ENCODE measurements around the gene TINCR. TPM values are rescaled to one million over a fixed set of nuclear protein-coding genes. Genes with fewer than 3 reads are reported as not detected.

The TINCR gene
- total RNA-seq, 1 experiment from 2014 or later: 0.34 TPM

DNA sequence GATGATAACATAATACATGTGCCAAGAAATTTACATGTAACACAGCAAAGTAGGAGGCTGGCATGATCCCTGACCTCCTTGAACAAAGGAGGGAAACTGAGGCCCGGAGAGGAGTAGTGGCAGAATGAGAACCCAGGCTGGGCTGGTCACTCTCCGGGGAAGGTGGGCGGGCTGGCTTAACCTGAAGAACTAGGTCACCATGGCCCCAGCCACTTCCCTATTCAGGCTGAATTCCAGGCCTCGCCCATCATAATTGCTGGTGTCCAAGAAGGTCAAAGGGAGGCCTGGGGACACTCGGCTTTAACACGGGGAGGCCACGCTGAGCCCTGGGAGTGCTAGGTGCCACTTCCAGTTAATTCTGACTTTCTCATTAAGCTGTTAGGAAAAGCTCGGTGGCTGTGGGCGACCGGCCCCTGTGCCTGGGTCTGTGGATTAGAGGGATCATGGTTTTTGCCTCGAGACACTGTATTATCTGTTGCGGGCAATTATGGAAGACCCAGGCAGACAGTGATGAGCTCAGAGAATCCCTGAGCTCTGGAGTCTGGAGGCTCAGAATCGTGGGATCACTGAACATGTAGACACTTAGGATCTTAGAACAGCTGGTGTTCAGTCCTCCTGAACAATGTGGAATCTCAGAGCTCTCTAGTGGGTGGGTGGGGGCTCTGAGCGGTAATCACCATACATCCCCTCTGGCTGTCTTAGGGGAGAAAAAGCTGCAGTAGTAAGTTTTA lies 5.0 kb upstream of the TINCR start:
- POLR2A ChIA-PET (ENCODE audit: low non-redundant PET): interaction anchor here (0.6 kb wide), 1 partner anchor 27 kb away, joined by 3 read pairs; no protein-coding TSS in a partner anchor

DNA sequence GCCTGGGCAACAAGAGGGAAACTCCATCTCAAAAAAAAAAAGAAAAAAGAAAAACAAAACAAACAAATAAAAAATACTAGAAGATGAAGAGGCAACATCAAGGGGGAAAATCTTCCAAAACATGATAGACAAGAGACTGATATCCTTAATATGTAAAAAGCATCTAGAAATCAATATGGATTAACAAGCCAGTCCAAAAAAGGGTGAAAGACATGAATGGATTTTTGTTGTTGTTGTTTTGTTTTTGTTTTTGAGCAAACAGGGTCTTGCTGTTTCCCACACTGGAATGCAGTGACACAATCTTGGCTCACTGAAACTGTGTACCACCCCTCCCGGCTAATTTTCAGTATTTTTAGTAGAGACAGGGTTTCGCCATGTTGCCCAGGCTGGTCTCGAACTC lies 4.0 kb upstream of the TINCR start:
- intact Hi-C loops (cut with micrococcal nuclease; ENCODE audit: unreplicated experiment): loop anchor here (10.0 kb wide), 1 partner anchor 197 kb away; no protein-coding TSS in a partner anchor
- Histone ChIP-seq H3K4me1 (ENCODE audit: insufficient read depth, low read length, poor library complexity, severe bottlenecking) (no peaks in the 10 kb centered on the region), H3K27me3 (replicated peaks; ENCODE audit: insufficient read depth, low read depth, low read length, poor library complexity) (peaks cover 6% of the 10 kb centered on the region), H3K4me3 (ENCODE audit: low read depth, low read length, poor library complexity, severe bottlenecking) (no peak overlapping the region), H3K36me3 (ENCODE audit: insufficient read depth, low read length, poor library complexity, severe bottlenecking) (no peaks in the 10 kb centered on the region), H3K9me3 (ENCODE audit: low read depth, low read length, poor library complexity, severe bottlenecking) (no peaks in the 10 kb centered on the region), H3K27ac (ENCODE audit: low read depth, low read length, poor library complexity, severe bottlenecking) (no peak overlapping the region)
- TF ChIP-seq, protein P1, sequence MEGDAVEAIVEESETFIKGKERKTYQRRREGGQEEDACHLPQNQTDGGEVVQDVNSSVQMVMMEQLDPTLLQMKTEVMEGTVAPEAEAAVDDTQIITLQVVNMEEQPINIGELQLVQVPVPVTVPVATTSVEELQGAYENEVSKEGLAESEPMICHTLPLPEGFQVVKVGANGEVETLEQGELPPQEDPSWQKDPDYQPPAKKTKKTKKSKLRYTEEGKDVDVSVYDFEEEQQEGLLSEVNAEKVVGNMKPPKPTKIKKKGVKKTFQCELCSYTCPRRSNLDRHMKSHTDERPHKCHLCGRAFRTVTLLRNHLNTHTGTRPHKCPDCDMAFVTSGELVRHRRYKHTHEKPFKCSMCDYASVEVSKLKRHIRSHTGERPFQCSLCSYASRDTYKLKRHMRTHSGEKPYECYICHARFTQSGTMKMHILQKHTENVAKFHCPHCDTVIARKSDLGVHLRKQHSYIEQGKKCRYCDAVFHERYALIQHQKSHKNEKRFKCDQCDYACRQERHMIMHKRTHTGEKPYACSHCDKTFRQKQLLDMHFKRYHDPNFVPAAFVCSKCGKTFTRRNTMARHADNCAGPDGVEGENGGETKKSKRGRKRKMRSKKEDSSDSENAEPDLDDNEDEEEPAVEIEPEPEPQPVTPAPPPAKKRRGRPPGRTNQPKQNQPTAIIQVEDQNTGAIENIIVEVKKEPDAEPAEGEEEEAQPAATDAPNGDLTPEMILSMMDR (conservative IDR thresholded peaks at IDR 0.05; ENCODE audit: low read depth, low read length): no peak
- TF ChIP-seq EZH2 (IDR thresholded peaks at IDR 0.05; ENCODE audit: borderline replicate concordance, low read depth, low read length, poor library complexity, severe bottlenecking): no peak
- POLR2A ChIA-PET (ENCODE audit: low non-redundant PET): interaction anchor here (0.6 kb wide), 1 partner anchor 28 kb away, joined by 3 read pairs; no protein-coding TSS in a partner anchor
- BruUV-seq (replicated peaks): no TSS peak
- no peak for DNase-seq (ENCODE audit: low spot score)
- CTCF ChIA-PET: interaction anchor here (0.6 kb wide), 1 partner anchor 8 kb away, joined by 3 read pairs; no protein-coding TSS in a partner anchor

More for the DNA sequence above, 5.0 kb upstream of the TINCR start:
- TF ChIP-seq, protein P1 (conservative IDR thresholded peaks at IDR 0.05; ENCODE audit: low read depth, low read length): no peak
- no peak for TF ChIP-seq EZH2 (IDR thresholded peaks at IDR 0.05; ENCODE audit: borderline replicate concordance, low read depth, low read length, poor library complexity, severe bottlenecking)
- H3K4me3 ChIP-seq (ENCODE audit: low read depth, low read length, poor library complexity, severe bottlenecking): no peak overlapping the region
- DNase-seq (ENCODE audit: low spot score): no peak
- no peaks in the 10 kb centered on the region for H3K36me3 ChIP-seq (ENCODE audit: insufficient read depth, low read length, poor library complexity, severe bottlenecking)
- H3K4me1 ChIP-seq (ENCODE audit: insufficient read depth, low read length, poor library complexity, severe bottlenecking): no peaks in the 10 kb centered on the region
- CTCF ChIA-PET: no interaction called here
- H3K27me3 ChIP-seq (replicated peaks; ENCODE audit: insufficient read depth, low read depth, low read length, poor library complexity): no peaks in the 10 kb centered on the region
- BruUV-seq (replicated peaks): no TSS peak
- H3K9me3 ChIP-seq (ENCODE audit: low read depth, low read length, poor library complexity, severe bottlenecking): no peaks in the 10 kb centered on the region
- intact Hi-C loops (cut with micrococcal nuclease; ENCODE audit: unreplicated experiment): loop anchor here (10.0 kb wide), 1 partner anchor 198 kb away; no protein-coding TSS in a partner anchor
- no peak overlapping the region for H3K27ac ChIP-seq (ENCODE audit: low read depth, low read length, poor library complexity, severe bottlenecking)

DNA sequence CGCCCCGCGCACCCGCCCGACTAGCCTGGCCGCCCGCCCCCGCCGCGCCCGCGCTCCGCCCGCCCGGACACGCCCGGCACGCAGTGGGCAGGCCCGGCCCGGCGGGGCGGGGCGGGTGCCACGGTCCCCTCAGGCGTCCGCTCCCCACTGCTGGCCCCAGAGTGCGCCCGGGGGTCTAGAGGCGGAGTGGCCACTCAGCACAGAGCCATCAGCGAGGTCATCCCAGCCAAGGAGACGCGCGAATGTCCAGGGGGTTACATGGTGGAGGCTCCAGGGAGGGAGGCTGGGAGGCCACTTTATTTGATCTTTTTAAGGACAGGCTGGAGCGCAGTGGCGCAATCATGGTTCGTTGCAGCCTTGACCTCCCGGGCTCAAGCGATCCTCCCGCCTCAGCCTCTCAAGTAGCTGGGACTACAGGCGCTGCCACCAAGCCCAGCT lies 236 bp upstream of the TINCR start:
- intact Hi-C loops (cut with micrococcal nuclease; ENCODE audit: unreplicated experiment): no loop called here
- BruUV-seq (replicated peaks): no TSS peak
- ChIA-PET CTCF (interaction anchor here (0.6 kb wide), 1 partner anchor 119 kb away, joined by 4 read pairs; no protein-coding TSS in a partner anchor), POLR2A (ENCODE audit: low non-redundant PET) (no interaction called here)
- no peak for DNase-seq (ENCODE audit: low spot score)
- Histone ChIP-seq H3K9me3 (ENCODE audit: low read depth, low read length, poor library complexity, severe bottlenecking) (no peaks in the 10 kb centered on the region), H3K4me3 (ENCODE audit: low read depth, low read length, poor library complexity, severe bottlenecking) (peak overlapping the region; percentile 31), H3K4me1 (ENCODE audit: insufficient read depth, low read length, poor library complexity, severe bottlenecking) (no peaks in the 10 kb centered on the region), H3K36me3 (ENCODE audit: insufficient read depth, low read length, poor library complexity, severe bottlenecking) (no peaks in the 10 kb centered on the region), H3K27me3 (replicated peaks; ENCODE audit: insufficient read depth, low read depth, low read length, poor library complexity) (peaks cover 7% of the 10 kb centered on the region), H3K27ac (ENCODE audit: low read depth, low read length, poor library complexity, severe bottlenecking) (no peak overlapping the region)
- TF ChIP-seq EZH2 (IDR thresholded peaks at IDR 0.05; ENCODE audit: borderline replicate concordance, low read depth, low read length, poor library complexity, severe bottlenecking): no peak
- TF ChIP-seq, protein P1 (conservative IDR thresholded peaks at IDR 0.05; ENCODE audit: low read depth, low read length): no peak
